ENCODE results near the gene SMG9. TPM values are rescaled to one million over a fixed set of nuclear protein-coding genes. Genes with fewer than 3 reads are reported as not detected.
"Not testable (repeated sequence)": the region's sequence is repeated elsewhere in the genome, so short reads cannot be mapped to it uniquely, and the experiment has no call there.

The SMG9 gene
- total RNA-seq, 2 experiments from 2014 or later = 58.2 to 58.3 TPM

GRCh38 chr19:43767818-43768217 lies 13.1 kb upstream of the SMG9 start:
- H3K4me1 Mint-ChIP-seq (ENCODE audit: low read depth) = peaks cover 76% of the 10 kb centered on the region
- no peak overlapping the region for H3K4me3 Mint-ChIP-seq
- peak overlapping the region; percentile 99 for H3K27ac Mint-ChIP-seq

GRCh38 chr19:43767316-43767715 lies 12.6 kb upstream of the SMG9 start:
- DNase-seq = no peak
- Mint-ChIP-seq H3K4me1 (ENCODE audit: low read depth) (peaks cover 81% of the 10 kb centered on the region), H3K4me3 (peak overlapping the region; percentile 64), H3K9me3 (no peaks in the 10 kb centered on the region), H3K36me3 (peaks cover 69% of the 10 kb centered on the region), H3K27ac (peak overlapping the region; percentile 99), H3K27me3 (peaks cover 1% of the 10 kb centered on the region)
- intact Hi-C loops (cut with micrococcal nuclease) = loop anchor here (5.0 kb wide), 1 partner anchor 100 kb away; no protein-coding TSS in a partner anchor
- ChIA-PET POLR2A (interaction anchor here (2.0 to 9.1 kb wide), 3 partner anchors 11 to 17 kb away, joined by 6 to 182 read pairs (median 127); partner anchors contain the start of genes KCNN4 and SMG9), CTCF (interaction anchor here (1.0 to 7.9 kb wide), 8 partner anchors 11 to 102 kb away, joined by 3 to 175 read pairs (median 20); partner anchors contain the start of genes KCNN4 and SMG9)

More at GRCh38 chr19:43767818-43768217, 13.1 kb upstream of the SMG9 start:
- POLR2A ChIA-PET = interaction anchor here (2.0 to 9.1 kb wide), 3 partner anchors 11 to 16 kb away, joined by 6 to 182 read pairs (median 127); partner anchors contain the start of genes KCNN4 and SMG9
- H3K9me3 Mint-ChIP-seq = no peaks in the 10 kb centered on the region
- intact Hi-C loops (cut with micrococcal nuclease) = loop anchor here (5.0 kb wide), 1 partner anchor 101 kb away; no protein-coding TSS in a partner anchor
- H3K27me3 Mint-ChIP-seq = peaks cover 1% of the 10 kb centered on the region
- peaks cover 73% of the 10 kb centered on the region for H3K36me3 Mint-ChIP-seq
- no peak for DNase-seq
- CTCF ChIA-PET = interaction anchor here (1.6 to 7.9 kb wide), 7 partner anchors 11 to 103 kb away, joined by 3 to 175 read pairs (median 27); partner anchors contain the start of genes KCNN4 and SMG9

- no peak for DNase-seq
- H3K4me1 Mint-ChIP-seq (ENCODE audit: low read depth) = peaks cover 85% of the 10 kb centered on the region
- H3K4me3 Mint-ChIP-seq = peak overlapping the region; percentile 64
- ChIA-PET CTCF (interaction anchor here (0.7 to 7.9 kb wide), 13 partner anchors 12 to 211 kb away, joined by 3 to 175 read pairs (median 4); partner anchors contain the start of genes KCNN4 and SMG9), POLR2A (interaction anchor here (1.1 to 9.1 kb wide), 4 partner anchors 12 to 19 kb away, joined by 3 to 182 read pairs (median 66); partner anchors contain the start of genes KCNN4 and SMG9)
- peaks cover 65% of the 10 kb centered on the region for H3K36me3 Mint-ChIP-seq
- H3K27me3 Mint-ChIP-seq = peaks cover 1% of the 10 kb centered on the region
- peak overlapping the region; percentile 99 for H3K27ac Mint-ChIP-seq
- intact Hi-C loops (cut with micrococcal nuclease) = loop anchor here (5.0 kb wide), 1 partner anchor 99 kb away; no protein-coding TSS in a partner anchor
- no peaks in the 10 kb centered on the region for H3K9me3 Mint-ChIP-seq
These were observed 11.9 kb upstream of the SMG9 start for GRCh38 chr19:43766755-43767043.

- Mint-ChIP-seq H3K4me1 (ENCODE audit: low read depth) (peaks cover 82% of the 10 kb centered on the region), H3K4me3 (peak overlapping the region; percentile 64), H3K27me3 (peaks cover 1% of the 10 kb centered on the region), H3K27ac (peak overlapping the region; percentile 99), H3K36me3 (peaks cover 54% of the 10 kb centered on the region), H3K9me3 (no peaks in the 10 kb centered on the region)
- DNase-seq = peak; percentile 96
- POLR2A ChIA-PET = interaction anchor here (0.7 to 9.1 kb wide), 4 partner anchors 11 to 237 kb away, joined by 3 to 182 read pairs (median 65); partner anchors contain the start of genes KCNN4, SMG9 and ZNF575
- CTCF ChIA-PET = interaction anchor here (0.6 to 7.9 kb wide), 16 partner anchors 11 to 326 kb away, joined by 3 to 175 read pairs (median 5); partner anchors contain the start of genes KCNN4 and SMG9
- intact Hi-C loops (cut with micrococcal nuclease) = loop anchor here (1.0 to 5.0 kb wide), 4 partner anchors 11 to 98 kb away; partner anchors contain the start of gene SMG9
These were observed 10.5 kb upstream of the SMG9 start for GRCh38 chr19:43765109-43765876.

- H3K4me3 Mint-ChIP-seq = peak overlapping the region; percentile 64
These were observed 9.9 kb upstream of the SMG9 start for GRCh38 chr19:43764684-43765083.

GRCh38 chr19:43763473-43763939 lies 8.7 kb upstream of the SMG9 start:
- intact Hi-C loops (cut with micrococcal nuclease) = no loop called here
- no peaks in the 10 kb centered on the region for H3K9me3 Mint-ChIP-seq
- peaks cover 36% of the 10 kb centered on the region for H3K36me3 Mint-ChIP-seq
- DNase-seq = peak; percentile 66
- H3K27ac Mint-ChIP-seq = peak overlapping the region; percentile 99
- H3K4me1 Mint-ChIP-seq (ENCODE audit: low read depth) = peaks cover 73% of the 10 kb centered on the region
- CTCF ChIA-PET = interaction anchor here (0.9 to 7.9 kb wide), 3 partner anchors 12 to 18 kb away, joined by 5 to 175 read pairs (median 9); partner anchors contain the start of gene KCNN4
- peaks cover 1% of the 10 kb centered on the region for H3K27me3 Mint-ChIP-seq
- POLR2A ChIA-PET = interaction anchor here (1.1 to 9.1 kb wide), 3 partner anchors 9 to 95 kb away, joined by 4 to 182 read pairs (median 14); partner anchors contain the start of genes KCNN4 and SMG9
- peak overlapping the region; percentile 4 for H3K4me3 Mint-ChIP-seq

More at GRCh38 chr19:43764684-43765083, 9.9 kb upstream of the SMG9 start:
- intact Hi-C loops (cut with micrococcal nuclease) = loop anchor here (1.0 to 5.0 kb wide), 4 partner anchors 10 to 97 kb away; partner anchors contain the start of gene SMG9
- not testable (repeated sequence) for DNase-seq, H3K27me3 Mint-ChIP-seq, H3K9me3 Mint-ChIP-seq
- peaks cover 48% of the 10 kb centered on the region for H3K36me3 Mint-ChIP-seq
- peak overlapping the region; percentile 99 for H3K27ac Mint-ChIP-seq
- CTCF ChIA-PET = interaction anchor here (0.6 to 7.9 kb wide), 11 partner anchors 10 to 244 kb away, joined by 3 to 175 read pairs (median 7); partner anchors contain the start of genes KCNN4 and SMG9
- peaks cover 77% of the 10 kb centered on the region for H3K4me1 Mint-ChIP-seq (ENCODE audit: low read depth)
- POLR2A ChIA-PET = interaction anchor here (1.5 to 9.1 kb wide), 3 partner anchors 10 to 236 kb away, joined by 3 to 182 read pairs (median 127); partner anchors contain the start of genes KCNN4 and SMG9

- Mint-ChIP-seq H3K27me3 (peaks cover 1% of the 10 kb centered on the region), H3K9me3 (no peaks in the 10 kb centered on the region), H3K4me1 (ENCODE audit: low read depth) (peaks cover 70% of the 10 kb centered on the region), H3K4me3 (no peak overlapping the region), H3K27ac (peak overlapping the region; percentile 99), H3K36me3 (peaks cover 30% of the 10 kb centered on the region)
- DNase-seq = no peak
- ChIA-PET CTCF (interaction anchor here (0.9 to 7.9 kb wide), 3 partner anchors 11 to 17 kb away, joined by 5 to 175 read pairs (median 9); partner anchors contain the start of gene KCNN4), POLR2A (interaction anchor here (0.6 to 9.1 kb wide), 4 partner anchors 8 to 390 kb away, joined by 3 to 182 read pairs (median 9); partner anchors contain the start of genes KCNN4 and SMG9)
- intact Hi-C loops (cut with micrococcal nuclease) = no loop called here
These were observed 8.1 kb upstream of the SMG9 start for GRCh38 chr19:43762814-43763213.

- peaks cover 69% of the 10 kb centered on the region for H3K4me1 Mint-ChIP-seq (ENCODE audit: low read depth)
- H3K9me3 Mint-ChIP-seq = no peaks in the 10 kb centered on the region
- peaks cover 24% of the 10 kb centered on the region for H3K36me3 Mint-ChIP-seq
- peaks cover 1% of the 10 kb centered on the region for H3K27me3 Mint-ChIP-seq
- no peak overlapping the region for H3K27ac Mint-ChIP-seq
- intact Hi-C loops (cut with micrococcal nuclease) = no loop called here
- no peak overlapping the region for H3K4me3 Mint-ChIP-seq
- ChIA-PET CTCF (no interaction called here), POLR2A (interaction anchor here (3.3 kb wide), 1 partner anchor 20 kb away, joined by 14 read pairs; the partner anchor contains the start of gene KCNN4)
- DNase-seq = no peak
These were observed 6.2 kb upstream of the SMG9 start for GRCh38 chr19:43760941-43761340.

GRCh38 chr19:43759515-43759914 lies 4.8 kb upstream of the SMG9 start:
- intact Hi-C loops (cut with micrococcal nuclease) = loop anchor here (10.0 kb wide), 1 partner anchor 985 kb away; the partner anchor contains the start of gene BCL3

GRCh38 chr19:43755256-43755801 lies 567 bp upstream of the SMG9 start:
- Mint-ChIP-seq H3K27ac (peak overlapping the region; percentile 99), H3K4me3 (peak overlapping the region; percentile 95), H3K27me3 (no peaks in the 10 kb centered on the region), H3K4me1 (ENCODE audit: low read depth) (peaks cover 58% of the 10 kb centered on the region), H3K36me3 (peaks cover 37% of the 10 kb centered on the region), H3K9me3 (no peaks in the 10 kb centered on the region)
- ChIA-PET POLR2A (interaction anchor here (0.7 to 7.0 kb wide), 5 partner anchors 10 to 87 kb away, joined by 3 to 182 read pairs (median 4); partner anchors contain the start of gene KCNN4), CTCF (interaction anchor here (1.0 to 7.8 kb wide), 4 partner anchors 10 to 189 kb away, joined by 3 to 108 read pairs (median 16); no protein-coding TSS in a partner anchor)
- intact Hi-C loops (cut with micrococcal nuclease) = loop anchor here (10.0 kb wide), 1 partner anchor 989 kb away; the partner anchor contains the start of gene BCL3
- DNase-seq = peak; percentile 89

More at GRCh38 chr19:43759515-43759914, 4.8 kb upstream of the SMG9 start:
- no peak for DNase-seq
- Mint-ChIP-seq H3K4me1 (ENCODE audit: low read depth) (peaks cover 57% of the 10 kb centered on the region), H3K27me3 (no peaks in the 10 kb centered on the region), H3K9me3 (no peaks in the 10 kb centered on the region), H3K4me3 (no peak overlapping the region), H3K27ac (peak overlapping the region; percentile 14), H3K36me3 (peaks cover 27% of the 10 kb centered on the region)
- ChIA-PET CTCF (interaction anchor here (1.3 kb wide), 1 partner anchor 11 kb away, joined by 4 read pairs; no protein-coding TSS in a partner anchor), POLR2A (no interaction called here)

GRCh38 chr19:43754253-43754502 lies 584 bp downstream of the SMG9 start:
- no peak for DNase-seq
- H3K9me3 Mint-ChIP-seq = no peaks in the 10 kb centered on the region
- intact Hi-C loops (cut with micrococcal nuclease) = loop anchor here (1.0 to 10.0 kb wide), 7 partner anchors 11 to 991 kb away; partner anchors contain the start of genes BCL3 and ETHE1
- ChIA-PET CTCF (interaction anchor here (1.0 to 7.8 kb wide), 5 partner anchors 9 to 188 kb away, joined by 3 to 108 read pairs (median 14); partner anchors contain the start of gene KCNN4), POLR2A (interaction anchor here (0.6 to 7.0 kb wide), 8 partner anchors 9 to 465 kb away, joined by 3 to 182 read pairs (median 4); partner anchors contain the start of gene KCNN4)
- no peaks in the 10 kb centered on the region for H3K27me3 Mint-ChIP-seq
- peak overlapping the region; percentile 95 for H3K4me3 Mint-ChIP-seq
- peak overlapping the region; percentile 99 for H3K27ac Mint-ChIP-seq
- H3K36me3 Mint-ChIP-seq = peaks cover 43% of the 10 kb centered on the region
- peaks cover 58% of the 10 kb centered on the region for H3K4me1 Mint-ChIP-seq (ENCODE audit: low read depth)

Measured in activated CD4-positive, alpha-beta memory T cell treated with anti-CD3 and anti-CD28 coated beads for 36 hours (primary cell).